H9 (cell line): ENCODE data around the gene ADORA2B. TPM values are rescaled to one million over a fixed set of nuclear protein-coding genes. Genes with fewer than 3 reads are reported as not detected.

Experiments used
- DNase-seq: peaks from one replicate; pipeline ENCODE4 v3.0.0-alpha.2; 2017
- H2AFZ ChIP-seq: one replicate; pipeline ENCODE4 v1.6.1; 2013; ENCODE audit warnings: mild to moderate bottlenecking, low read length, control low read depth, moderate library complexity
- H2AK5ac ChIP-seq: 2 replicates; pipeline ENCODE4 v1.6.1; 2013; ENCODE audit warnings: low read length, control low read depth, mixed read lengths; ENCODE audit not compliant: insufficient read length
- H2BK120ac ChIP-seq: one replicate; pipeline ENCODE4 v1.6.1; 2013; ENCODE audit warnings: low read depth, mild to moderate bottlenecking, low read length, control low read depth, inconsistent platforms; ENCODE audit not compliant: poor library complexity, severe bottlenecking
- H2BK12ac ChIP-seq: 2 replicates; pipeline ENCODE4 v1.6.1; 2013; ENCODE audit warnings: low read length, control low read depth, mixed read lengths, low read depth; ENCODE audit not compliant: insufficient read length
- H2BK15ac ChIP-seq: 2 replicates; pipeline ENCODE4 v1.6.1; 2013; ENCODE audit warnings: low read depth, low read length, control low read depth
- H2BK20ac ChIP-seq: one replicate; pipeline ENCODE4 v1.6.1; 2013; ENCODE audit warnings: low read depth, mild to moderate bottlenecking, low read length, control low read depth, inconsistent platforms; ENCODE audit not compliant: poor library complexity, severe bottlenecking
- H2BK5ac ChIP-seq: 2 replicates; pipeline ENCODE4 v1.6.1; 2013; ENCODE audit warnings: low read length, control low read depth, mixed read lengths; ENCODE audit not compliant: insufficient read length
- H3K14ac ChIP-seq: 2 replicates; pipeline ENCODE4 v1.6.1; 2013; ENCODE audit warnings: low read length, control low read depth; ENCODE audit not compliant: insufficient read depth
- H3K18ac ChIP-seq: 2 replicates; pipeline ENCODE4 v1.6.1; 2013; ENCODE audit warnings: low read depth, mild to moderate bottlenecking, mixed read lengths, low read length, control low read depth; ENCODE audit not compliant: insufficient read length
- H3K23ac ChIP-seq: 2 replicates; pipeline ENCODE4 v1.6.1; 2013; ENCODE audit warnings: low read length, control low read depth, mixed read lengths, low read depth; ENCODE audit not compliant: insufficient read length
- H3K23me2 ChIP-seq: 2 replicates; pipeline ENCODE4 v1.6.1; 2013; ENCODE audit warnings: low read depth, mild to moderate bottlenecking, mixed read lengths, low read length, control low read depth; ENCODE audit not compliant: insufficient read length, poor library complexity, severe bottlenecking
- H3K27ac ChIP-seq: 2 replicates; pipeline ENCODE4 v1.5.1; 2013; ENCODE audit warnings: low read length, control low read depth, mixed read lengths, low read depth; ENCODE audit not compliant: insufficient read length
- H3K27me3 ChIP-seq: 2 replicates; pipeline ENCODE4 v1.6.1; 2013; ENCODE audit warnings: low read length, control low read depth, inconsistent platforms; ENCODE audit not compliant: insufficient read depth
- H3K4ac ChIP-seq: 2 replicates; pipeline ENCODE4 v1.6.1; 2013; ENCODE audit warnings: low read depth, mild to moderate bottlenecking, control low read depth, inconsistent platforms, low read length, moderate library complexity
- H3K4me1 ChIP-seq: 2 replicates; pipeline ENCODE4 v1.6.1; 2013; ENCODE audit warnings: low read length, control low read depth, inconsistent platforms; ENCODE audit not compliant: insufficient read depth
- H3K4me2 ChIP-seq: 2 replicates; pipeline ENCODE4 v1.6.1; 2013; ENCODE audit warnings: low read length, control low read depth, mixed read lengths; ENCODE audit not compliant: insufficient read length, insufficient read depth
- H3K56ac ChIP-seq: 2 replicates; pipeline ENCODE4 v1.6.1; 2013; ENCODE audit warnings: low read depth, mild to moderate bottlenecking, mixed read lengths, low read length, control low read depth; ENCODE audit not compliant: insufficient read length
- H3K79me1 ChIP-seq: 2 replicates; pipeline ENCODE4 v1.6.1; 2013; ENCODE audit warnings: low read depth, mild to moderate bottlenecking, moderate library complexity, low read length, control low read depth, inconsistent platforms; ENCODE audit not compliant: insufficient read depth, poor library complexity, severe bottlenecking
- H3K79me2 ChIP-seq: 2 replicates; pipeline ENCODE4 v1.6.1; 2013; ENCODE audit warnings: low read length, control low read depth, inconsistent platforms; ENCODE audit not compliant: insufficient read depth
- H3K9ac ChIP-seq: 2 replicates; pipeline ENCODE4 v1.6.1; 2013; ENCODE audit warnings: low read length, control low read depth, mixed read lengths; ENCODE audit not compliant: insufficient read length; ENCODE audit errors: extremely low read depth
- H3K9me3 ChIP-seq: one replicate; pipeline ENCODE4 v1.6.1; 2013; ENCODE audit warnings: low read depth, low read length, inconsistent platforms; ENCODE audit not compliant: control insufficient read depth
- H3T11ph ChIP-seq: one replicate; pipeline ENCODE4 v1.6.1; 2013; ENCODE audit warnings: mild to moderate bottlenecking, low read length, control low read depth, inconsistent platforms
- H4K20me1 ChIP-seq: one replicate; pipeline ENCODE4 v1.6.1; 2013; ENCODE audit not compliant: control insufficient read depth, insufficient read length, insufficient read depth
- H4K5ac ChIP-seq: 2 replicates; pipeline ENCODE4 v1.6.1; 2013; ENCODE audit warnings: low read depth, mild to moderate bottlenecking, mixed read lengths, low read length, control low read depth; ENCODE audit not compliant: insufficient read length
- H4K8ac ChIP-seq: replicated peaks from 2 replicates; pipeline ENCODE4 v1.6.1; 2013; ENCODE audit warnings: low read length, control low read depth, mixed read lengths, low read depth; ENCODE audit not compliant: insufficient read length
- H4K91ac ChIP-seq: 2 replicates; pipeline ENCODE4 v1.6.1; 2013; ENCODE audit warnings: low read depth, mild to moderate bottlenecking, moderate library complexity, mixed read lengths, low read length, control low read depth; ENCODE audit not compliant: insufficient read length
- H3K27ac Mint-ChIP-seq, 3 experiments: 2 replicates in 2 of 3; 3 replicates in 1 of 3; pipeline ENCODE4 v1.8.0; 2020 to 2021; ENCODE audit warnings: mixed read lengths in 3 of 3, mild to moderate bottlenecking in 1 of 3, moderate library complexity in 1 of 3
- H3K27me3 Mint-ChIP-seq: 2 replicates; pipeline ENCODE4 v1.8.0; 2021; ENCODE audit warnings: low read depth, mild to moderate bottlenecking, moderate library complexity, mixed read lengths
- H3K36me3 Mint-ChIP-seq, 3 experiments: 2 replicates in 2 of 3; 3 replicates in 1 of 3; pipeline ENCODE4 v1.8.0; 2020 to 2021; ENCODE audit warnings: low read depth in 3 of 3, mixed read lengths in 3 of 3; ENCODE audit not compliant: insufficient read depth in 1 of 3
- H3K4me1 Mint-ChIP-seq, 2 experiments: 2 replicates each; pipeline ENCODE4 v1.8.0; 2020; ENCODE audit warnings: mixed read lengths in 2 of 2
- H3K4me3 Mint-ChIP-seq, 2 experiments: 2 replicates in 1 of 2; 3 replicates in 1 of 2; pipeline ENCODE4 v1.8.0; 2020 to 2021; ENCODE audit warnings: mild to moderate bottlenecking in 2 of 2, mixed read lengths in 2 of 2, moderate library complexity in 1 of 2
- H3K9me3 Mint-ChIP-seq, 2 experiments: 2 replicates in 1 of 2; 3 replicates in 1 of 2; pipeline ENCODE4 v1.8.0; 2020; ENCODE audit warnings: mild to moderate bottlenecking in 2 of 2, mixed read lengths in 2 of 2, moderate library complexity in 1 of 2
- CTCF ChIP-seq: fragments of 200-600 bp; sonication (generic); conservative IDR thresholded peaks from 3 replicates; pipeline ENCODE4 v1.8.0; 2021; ENCODE audit warnings: antibody characterized with exemption, mild to moderate bottlenecking
- WGBS: extraction: QIAGEN DNeasy Blood & Tissue Kit; methylation state at CpG from one replicate; pipeline ENCODE4 v1.1.7; 2013; ENCODE audit warnings: missing lambda C conversion rate, low lambda C conversion rate, mixed read lengths; ENCODE audit not compliant: insufficient read length; ENCODE audit errors: extremely low coverage; 5-methylcytosine and 5-hydroxymethylcytosine counted together
- total RNA-seq: library from RNA; stranded (reverse); gene quantifications from 2 replicates; pipeline ENCODE4 v1.2.1, GENCODE V29; 2021

Gene ADORA2B
- total RNA-seq, 1 experiment from 2014 or later = 3.1 TPM

GRCh38 chr17:15913826-15914225 is 31.1 kb upstream of the ADORA2B start:
- Histone ChIP-seq H4K20me1 (no peaks in the 10 kb centered on the region), H2BK20ac (no peak overlapping the region), H3T11ph (no peak overlapping the region), H3K9ac (no peak overlapping the region), H2BK120ac (no peak overlapping the region), H3K56ac (no peak overlapping the region), H3K9me3 (peaks cover 3% of the 10 kb centered on the region), H2BK5ac (no peak overlapping the region), H3K79me1 (no peaks in the 10 kb centered on the region), H3K14ac (no peak overlapping the region), H2AK5ac (no peak overlapping the region), H4K8ac (no peak overlapping the region), H3K4me1 (no peaks in the 10 kb centered on the region), H3K4me2 (no peak overlapping the region), H4K5ac (no peak overlapping the region), H3K79me2 (no peaks in the 10 kb centered on the region), H3K27ac (no peak overlapping the region), H4K91ac (no peak overlapping the region), H3K23ac (no peak overlapping the region), H3K18ac (no peak overlapping the region), H3K23me2 (no peaks in the 10 kb centered on the region), H2BK15ac (no peak overlapping the region), H2BK12ac (no peak overlapping the region), H3K4ac (no peak overlapping the region), H3K27me3 (no peaks in the 10 kb centered on the region), H2AFZ (no peak overlapping the region)
- no peak overlapping the region for H3K27ac Mint-ChIP-seq
- no CpG with 5 or more reads among the region's 3 CpGs for WGBS
- peaks cover 7% of the 10 kb centered on the region in 2 experiments; a peak in 4 of 5 replicates for H3K9me3 Mint-ChIP-seq
- peaks cover 7 to 15% of the 10 kb centered on the region in 2 experiments for H3K4me1 Mint-ChIP-seq
- no peaks in the 10 kb centered on the region for H3K27me3 Mint-ChIP-seq
- peaks cover 0 to 6% (median 0%) of the 10 kb centered on the region in 3 experiments; a peak in 1 of 7 replicates for H3K36me3 Mint-ChIP-seq
- TF ChIP-seq CTCF = no peak
- no peak overlapping the region for H3K4me3 Mint-ChIP-seq
- DNase-seq = no peak
